ENCODE data around the gene ELN. TPM values are rescaled to one million over a fixed set of nuclear protein-coding genes. Genes with fewer than 3 reads are reported as not detected.

Gene ELN
- total and polyA plus RNA-seq, 2 experiments from 2014 or later = 37.7 to 58.1 TPM

DNA sequence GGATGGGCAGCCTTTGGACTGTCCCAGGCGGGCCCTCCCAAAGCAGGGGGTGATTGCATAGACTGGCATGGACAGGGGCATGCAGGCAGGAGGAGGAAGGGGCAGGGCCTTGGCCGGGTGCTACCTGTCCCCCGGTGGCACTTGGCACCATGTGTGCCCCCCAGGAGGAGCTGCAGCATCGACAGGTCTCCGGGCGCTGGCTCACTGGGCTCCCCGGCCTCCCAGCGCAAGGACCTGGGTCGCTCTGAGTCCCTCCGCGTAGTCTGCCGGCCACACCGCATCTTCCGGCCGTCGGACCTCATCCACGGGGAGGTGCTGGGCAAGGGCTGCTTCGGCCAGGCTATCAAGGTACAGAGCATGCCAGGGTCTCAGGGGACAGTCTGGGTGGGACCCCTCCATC lies 78.9 kb downstream of the ELN start:
- no peaks in the 10 kb centered on the region for H4K20me1 ChIP-seq (ENCODE audit: insufficient read depth, poor library complexity, severe bottlenecking)
- no peaks in the 10 kb centered on the region for H3K9me3 ChIP-seq (ENCODE audit: low read depth)
- TF ChIP-seq, protein P1, sequence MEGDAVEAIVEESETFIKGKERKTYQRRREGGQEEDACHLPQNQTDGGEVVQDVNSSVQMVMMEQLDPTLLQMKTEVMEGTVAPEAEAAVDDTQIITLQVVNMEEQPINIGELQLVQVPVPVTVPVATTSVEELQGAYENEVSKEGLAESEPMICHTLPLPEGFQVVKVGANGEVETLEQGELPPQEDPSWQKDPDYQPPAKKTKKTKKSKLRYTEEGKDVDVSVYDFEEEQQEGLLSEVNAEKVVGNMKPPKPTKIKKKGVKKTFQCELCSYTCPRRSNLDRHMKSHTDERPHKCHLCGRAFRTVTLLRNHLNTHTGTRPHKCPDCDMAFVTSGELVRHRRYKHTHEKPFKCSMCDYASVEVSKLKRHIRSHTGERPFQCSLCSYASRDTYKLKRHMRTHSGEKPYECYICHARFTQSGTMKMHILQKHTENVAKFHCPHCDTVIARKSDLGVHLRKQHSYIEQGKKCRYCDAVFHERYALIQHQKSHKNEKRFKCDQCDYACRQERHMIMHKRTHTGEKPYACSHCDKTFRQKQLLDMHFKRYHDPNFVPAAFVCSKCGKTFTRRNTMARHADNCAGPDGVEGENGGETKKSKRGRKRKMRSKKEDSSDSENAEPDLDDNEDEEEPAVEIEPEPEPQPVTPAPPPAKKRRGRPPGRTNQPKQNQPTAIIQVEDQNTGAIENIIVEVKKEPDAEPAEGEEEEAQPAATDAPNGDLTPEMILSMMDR (IDR thresholded peaks at IDR 0.05; ENCODE audit: poor library complexity) = no peak
- no peak for TF ChIP-seq EZH2phosphoT487 (IDR thresholded peaks at IDR 0.05; ENCODE audit: low read depth, severe bottlenecking, unreplicated experiment)
- TF ChIP-seq EZH2 (IDR thresholded peaks at IDR 0.05; ENCODE audit: borderline replicate concordance) = no peak
- H3K4me1 ChIP-seq (ENCODE audit: insufficient read depth) = no peaks in the 10 kb centered on the region
- H3K4me2 ChIP-seq = no peak overlapping the region
- no peaks in the 10 kb centered on the region for H3K9me2 ChIP-seq (replicated peaks; ENCODE audit: insufficient read depth)
- no peak overlapping the region for H3K4me3 ChIP-seq
- DNase-seq (ENCODE audit: low spot score) = no peak
- H3K36me3 ChIP-seq (replicated peaks; ENCODE audit: insufficient read depth, low read depth) = no peaks in the 10 kb centered on the region
- H3K27ac ChIP-seq = no peak overlapping the region
- no peaks in the 10 kb centered on the region for H3K79me2 ChIP-seq
- H2AFZ ChIP-seq = no peak overlapping the region
- 96% methylated on average over 16 of the region's 18 CpGs for WGBS (ENCODE audit: low lambda C conversion rate, missing lambda C conversion rate)
- H3K27me3 ChIP-seq = no peaks in the 10 kb centered on the region

DNA sequence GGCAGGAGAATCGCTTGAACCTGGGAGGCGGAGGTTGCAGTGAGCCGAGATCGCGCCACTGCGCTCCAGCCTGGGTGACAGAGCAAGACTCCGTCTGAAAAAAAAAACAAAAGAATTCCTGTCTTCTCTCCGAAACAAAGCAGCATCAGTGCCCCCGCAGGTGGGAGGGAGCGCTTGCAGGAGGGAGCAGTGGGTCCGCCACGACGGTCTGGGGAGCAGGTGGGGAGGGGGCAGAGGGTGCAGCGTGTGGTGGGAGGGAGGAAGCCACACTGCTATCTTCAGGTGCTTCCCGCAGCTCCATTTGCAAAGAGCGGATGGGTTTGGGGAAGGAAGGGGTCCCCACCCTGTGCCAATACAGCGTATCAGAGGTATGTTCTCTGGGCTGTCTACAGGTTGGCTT lies 87.4 kb downstream of the ELN start:
- no peak overlapping the region for H3K4me3 ChIP-seq
- H3K4me2 ChIP-seq = no peak overlapping the region
- no peaks in the 10 kb centered on the region for H3K9me2 ChIP-seq (replicated peaks; ENCODE audit: insufficient read depth)
- H3K9me3 ChIP-seq (ENCODE audit: low read depth) = no peaks in the 10 kb centered on the region
- no peaks in the 10 kb centered on the region for H3K4me1 ChIP-seq (ENCODE audit: insufficient read depth)
- TF ChIP-seq, protein P1 (IDR thresholded peaks at IDR 0.05; ENCODE audit: poor library complexity) = no peak
- TF ChIP-seq EZH2phosphoT487 (IDR thresholded peaks at IDR 0.05; ENCODE audit: low read depth, severe bottlenecking, unreplicated experiment) (no peak), EZH2 (IDR thresholded peaks at IDR 0.05; ENCODE audit: borderline replicate concordance) (no peak)
- 74% methylated on average over 14 of the region's 17 CpGs for WGBS (ENCODE audit: low lambda C conversion rate, missing lambda C conversion rate)
- no peak overlapping the region for H3K27ac ChIP-seq
- no peaks in the 10 kb centered on the region for H3K36me3 ChIP-seq (replicated peaks; ENCODE audit: insufficient read depth, low read depth)
- H4K20me1 ChIP-seq (ENCODE audit: insufficient read depth, poor library complexity, severe bottlenecking) = no peaks in the 10 kb centered on the region
- DNase-seq (ENCODE audit: low spot score) = no peak
- no peaks in the 10 kb centered on the region for H3K79me2 ChIP-seq
- no peaks in the 10 kb centered on the region for H3K27me3 ChIP-seq
- H2AFZ ChIP-seq = no peak overlapping the region

DNA sequence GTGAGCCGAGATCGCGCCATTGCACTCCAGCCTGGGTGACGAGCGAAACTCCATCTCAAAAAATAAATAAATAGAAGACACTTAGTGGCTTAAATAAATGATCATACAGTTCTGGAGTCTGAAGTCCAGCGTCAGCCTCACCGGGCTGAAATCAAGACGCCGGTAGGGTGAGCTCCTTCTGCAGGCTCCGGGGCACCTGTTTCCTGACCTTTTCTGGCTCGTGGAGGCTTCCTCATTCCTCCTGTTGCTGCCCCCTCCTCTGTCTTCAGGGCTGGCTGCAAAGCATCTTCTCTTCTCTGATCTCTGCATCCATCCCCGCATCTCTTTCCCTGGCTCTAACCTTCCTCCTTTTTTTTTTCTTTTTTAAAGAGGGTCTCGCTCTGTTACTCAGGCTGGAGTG lies 88.4 kb downstream of the ELN start:
- DNase-seq (ENCODE audit: low spot score) = no peak
- Histone ChIP-seq H3K79me2 (no peaks in the 10 kb centered on the region), H3K9me2 (replicated peaks; ENCODE audit: insufficient read depth) (no peaks in the 10 kb centered on the region), H3K9me3 (ENCODE audit: low read depth) (no peaks in the 10 kb centered on the region), H2AFZ (no peak overlapping the region), H3K27ac (no peak overlapping the region), H3K4me1 (ENCODE audit: insufficient read depth) (no peaks in the 10 kb centered on the region), H3K4me2 (no peak overlapping the region), H3K27me3 (no peaks in the 10 kb centered on the region), H3K36me3 (replicated peaks; ENCODE audit: insufficient read depth, low read depth) (no peaks in the 10 kb centered on the region), H4K20me1 (ENCODE audit: insufficient read depth, poor library complexity, severe bottlenecking) (no peaks in the 10 kb centered on the region), H3K4me3 (no peak overlapping the region)
- TF ChIP-seq EZH2 (IDR thresholded peaks at IDR 0.05; ENCODE audit: borderline replicate concordance) (no peak), EZH2phosphoT487 (IDR thresholded peaks at IDR 0.05; ENCODE audit: low read depth, severe bottlenecking, unreplicated experiment) (no peak)
- TF ChIP-seq, protein P1 (IDR thresholded peaks at IDR 0.05; ENCODE audit: poor library complexity) = no peak
- WGBS (ENCODE audit: low lambda C conversion rate, missing lambda C conversion rate) = 96% methylated on average over 13 of the region's 13 CpGs

Other genes with a start within 250 kb of the ELN start
- gene CLDN4, start 197.2 kb upstream of the ELN start, total RNA-seq = 532 and 570 TPM in 2 replicates
- gene CLDN4, start 197.2 kb upstream of the ELN start, polyA plus RNA-seq = 880 and 909 TPM in 2 replicates
- 1.6 and 2.6 TPM in 2 replicates for gene METTL27, start 185.7 kb upstream of the ELN start, total RNA-seq
- 6.5 and 11.4 TPM in 2 replicates for gene METTL27, start 185.7 kb upstream of the ELN start, polyA plus RNA-seq
- gene TMEM270, start 167.0 kb upstream of the ELN start, total RNA-seq = 1.1 TPM in 1 of 2 replicates, not detected in the other
- 0.30 and 0.47 TPM in 2 replicates for gene TMEM270, start 167.0 kb upstream of the ELN start, polyA plus RNA-seq
- gene LIMK1, start 55.6 kb downstream of the ELN start, total RNA-seq = 23.8 and 24.6 TPM in 2 replicates
- 10.7 and 16.2 TPM in 2 replicates for gene LIMK1, start 55.6 kb downstream of the ELN start, polyA plus RNA-seq
- 208 and 217 TPM in 2 replicates for gene EIF4H, start 146.2 kb downstream of the ELN start, total RNA-seq
- gene EIF4H, start 146.2 kb downstream of the ELN start, polyA plus RNA-seq = 178 and 179 TPM in 2 replicates
- gene LAT2, start 181.8 kb downstream of the ELN start, total RNA-seq = 0.43 and 0.72 TPM in 2 replicates
- gene LAT2, start 181.8 kb downstream of the ELN start, polyA plus RNA-seq = 0.66 and 1.2 TPM in 2 replicates
- 14.6 and 16.8 TPM in 2 replicates for gene RFC2, start 226.2 kb downstream of the ELN start, total RNA-seq
- 21.8 and 25.4 TPM in 2 replicates for gene RFC2, start 226.2 kb downstream of the ELN start, polyA plus RNA-seq

Measured in hepatocyte (in vitro differentiated cells).